ENCODE data around the gene FGF4. TPM values are rescaled to one million over a fixed set of nuclear protein-coding genes. Genes with fewer than 3 reads are reported as not detected.

FGF4 gene, protein sequence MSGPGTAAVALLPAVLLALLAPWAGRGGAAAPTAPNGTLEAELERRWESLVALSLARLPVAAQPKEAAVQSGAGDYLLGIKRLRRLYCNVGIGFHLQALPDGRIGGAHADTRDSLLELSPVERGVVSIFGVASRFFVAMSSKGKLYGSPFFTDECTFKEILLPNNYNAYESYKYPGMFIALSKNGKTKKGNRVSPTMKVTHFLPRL
- polyA plus RNA-seq (2011; rRNA removed) (not detected in 2 replicates), polyA minus RNA-seq (2011; rRNA and poly(A)+ RNA removed) (not detected in 2 replicates)

DNA sequence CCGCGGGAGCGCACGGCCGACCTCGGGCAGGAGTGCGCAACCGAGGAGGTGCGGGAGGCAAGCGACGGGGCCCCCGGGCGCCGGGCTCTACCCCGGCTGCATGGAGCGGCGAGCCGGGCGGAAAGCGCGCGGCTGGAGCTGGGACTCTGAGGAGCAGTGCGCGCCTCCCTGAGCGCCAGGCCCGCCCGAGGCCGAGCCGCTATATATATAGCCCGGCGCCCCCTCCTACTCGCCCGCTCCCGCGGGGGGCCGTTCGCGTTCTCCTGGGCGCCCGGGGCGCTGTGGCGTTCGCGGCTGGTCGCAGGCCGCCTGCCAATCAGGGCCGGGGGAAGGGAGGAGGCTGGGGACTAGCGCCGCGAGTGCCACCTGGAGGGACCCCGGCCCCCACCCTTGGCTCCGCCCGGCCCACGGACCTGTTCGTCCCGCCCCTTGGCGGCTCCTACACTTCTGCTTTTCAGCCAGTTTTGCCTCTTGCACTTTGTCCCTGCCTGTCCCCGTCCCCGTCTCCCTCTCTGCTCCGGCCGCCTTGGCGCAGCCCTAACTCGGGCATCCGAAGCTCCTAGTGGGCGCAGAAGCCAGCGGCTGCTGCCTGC, at the start of gene FGF4:
FGF4 (minus strand) TSS at position 179 of the 593 bp plus-strand sequence. CDS start 257 bp downstream, outside the sequence.
- no peak for DNase-seq (ENCODE audit: low read depth)
- Histone ChIP-seq H3K4me3 (ENCODE audit: low read depth, low read length) (no peak within 1 kb of the TSS), H3K27me3 (ENCODE audit: control insufficient read depth, insufficient read depth, low read length) (peaks cover 35% of the 10 kb centered on the region), H3K36me3 (ENCODE audit: control insufficient read depth, insufficient read depth, low read length) (no peaks in the 10 kb centered on the region)
- ChIA-PET CTCF (no interaction called here), POLR2A (no interaction called here)
- no peak for TF ChIP-seq CTCF (IDR thresholded peaks at IDR 0.05; ENCODE audit: insufficient read depth, low read depth, low read length)

DNA sequence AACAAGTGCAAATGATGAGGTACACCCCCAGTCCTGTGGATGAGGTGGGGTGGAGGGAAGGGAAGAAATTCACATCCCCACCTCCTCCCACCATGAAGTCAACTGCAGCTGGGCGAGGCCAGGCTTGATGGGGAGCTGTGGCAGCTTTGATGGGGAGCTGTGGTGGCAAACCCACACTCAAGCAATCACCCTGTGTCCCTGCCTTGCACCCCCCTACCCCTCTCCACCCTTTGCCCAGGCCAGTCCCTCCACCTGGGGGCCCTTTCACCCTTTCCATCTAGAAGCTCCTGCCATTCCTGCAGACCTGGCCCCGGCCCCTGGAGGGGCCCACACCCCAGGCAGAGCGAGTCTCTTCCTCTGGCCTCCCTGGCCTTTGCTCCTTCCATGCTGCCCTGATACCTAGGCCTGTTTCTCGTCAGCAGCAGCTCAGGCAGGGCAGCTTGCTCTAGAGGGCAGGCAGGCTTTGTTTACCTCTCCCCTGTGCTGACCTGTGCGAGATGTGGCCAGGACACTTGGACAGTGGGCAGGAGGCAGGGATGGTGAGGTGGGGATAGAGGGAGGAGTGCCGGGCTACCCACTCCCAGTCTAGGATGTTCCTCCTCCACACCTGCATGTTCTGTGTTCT, 48.6 kb upstream of the FGF4 start:
- POLR2A ChIA-PET: no interaction called here
- TF ChIP-seq CTCF (IDR thresholded peaks at IDR 0.05; ENCODE audit: insufficient read depth, low read depth, low read length): no peak
- Histone ChIP-seq H3K4me3 (ENCODE audit: low read depth, low read length) (no peak overlapping the region), H3K27me3 (ENCODE audit: control insufficient read depth, insufficient read depth, low read length) (peaks cover 31% of the 10 kb centered on the region), H3K36me3 (ENCODE audit: control insufficient read depth, insufficient read depth, low read length) (no peaks in the 10 kb centered on the region)
- CTCF ChIA-PET: interaction anchor here (1.1 kb wide), 1 partner anchor 22 kb away, joined by 3 read pairs; no protein-coding TSS in a partner anchor
- no peak for DNase-seq (ENCODE audit: low read depth)

DNA sequence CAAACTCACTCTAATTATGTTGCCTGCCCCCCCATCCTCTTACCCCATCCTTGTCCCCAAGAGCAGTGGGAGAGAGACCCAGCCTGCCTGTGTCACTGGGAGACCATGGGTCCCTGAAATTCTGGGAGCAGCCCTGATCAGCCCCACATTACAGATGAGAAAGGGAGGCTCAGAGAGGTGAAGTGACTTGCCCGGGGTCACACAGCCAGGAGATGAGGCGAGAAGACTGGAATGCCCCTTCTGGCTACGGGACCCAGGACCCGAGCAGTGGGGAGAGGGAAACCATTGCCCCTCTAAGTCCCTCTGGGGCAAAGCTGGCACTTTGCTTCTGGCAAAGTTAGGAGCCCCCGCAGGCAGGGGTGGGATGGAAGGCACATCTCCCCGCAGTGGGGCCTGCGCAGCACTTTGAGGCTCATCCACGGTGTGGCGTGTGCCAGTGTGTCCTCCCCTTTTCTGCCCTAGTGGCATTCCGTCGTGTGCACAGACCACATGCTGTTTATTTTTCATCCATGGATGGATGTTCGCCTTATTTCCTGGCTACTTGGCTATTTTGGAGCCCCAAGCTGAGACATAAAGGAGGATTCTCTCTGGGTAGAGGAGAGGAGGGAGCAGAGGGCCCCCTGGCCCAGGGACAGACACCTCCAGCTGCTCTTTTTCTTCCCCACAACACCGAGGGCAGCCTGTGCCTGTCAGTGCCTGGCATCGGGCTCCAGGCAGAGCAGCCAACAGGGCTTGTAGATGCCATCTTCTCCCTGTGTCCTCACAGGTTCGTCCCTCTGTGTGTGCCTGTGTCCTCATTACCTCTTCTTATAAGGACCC, 47.7 kb upstream of the FGF4 start:
- Histone ChIP-seq H3K27me3 (ENCODE audit: control insufficient read depth, insufficient read depth, low read length) (peaks cover 31% of the 10 kb centered on the region), H3K36me3 (ENCODE audit: control insufficient read depth, insufficient read depth, low read length) (no peaks in the 10 kb centered on the region), H3K4me3 (ENCODE audit: low read depth, low read length) (no peak overlapping the region)
- no peak for DNase-seq (ENCODE audit: low read depth)
- POLR2A ChIA-PET: no interaction called here
- no peak for TF ChIP-seq CTCF (IDR thresholded peaks at IDR 0.05; ENCODE audit: insufficient read depth, low read depth, low read length)
- CTCF ChIA-PET: no interaction called here

DNA sequence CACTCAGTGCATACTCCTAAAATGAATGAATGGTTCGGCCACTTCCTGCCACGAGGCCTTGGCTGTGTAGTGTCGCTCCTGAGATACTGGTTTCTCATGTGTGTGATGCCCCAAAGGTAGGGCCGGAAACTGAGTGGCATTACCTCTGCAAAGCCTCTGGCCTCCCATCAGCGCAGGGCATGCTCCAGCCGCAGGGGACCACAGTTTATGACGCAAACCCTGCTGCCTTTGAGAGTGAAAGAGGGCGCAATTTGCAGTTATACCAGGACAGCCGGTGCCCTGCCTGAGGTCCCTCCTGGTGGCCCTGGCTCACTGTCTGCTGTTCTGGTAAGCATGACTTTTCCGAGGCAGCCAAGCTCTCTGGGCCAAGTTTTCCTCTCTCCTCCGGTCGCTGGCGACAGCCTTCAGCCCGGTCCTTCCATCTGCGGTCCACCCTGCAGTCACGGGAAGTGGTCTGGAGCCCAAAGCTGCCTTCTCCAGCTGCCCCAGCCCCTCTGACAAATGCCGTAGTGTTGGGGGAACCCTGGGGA, 46.4 kb upstream of the FGF4 start:
- POLR2A ChIA-PET: interaction anchor here (0.6 kb wide), 1 partner anchor 521 kb away, joined by 4 read pairs; no protein-coding TSS in a partner anchor
- TF ChIP-seq CTCF (IDR thresholded peaks at IDR 0.05; ENCODE audit: insufficient read depth, low read depth, low read length): no peak
- peaks cover 44% of the 10 kb centered on the region for H3K27me3 ChIP-seq (ENCODE audit: control insufficient read depth, insufficient read depth, low read length)
- CTCF ChIA-PET: interaction anchor here (1.2 kb wide), 1 partner anchor 97 kb away, joined by 3 read pairs; no protein-coding TSS in a partner anchor
- no peak overlapping the region for H3K4me3 ChIP-seq (ENCODE audit: low read depth, low read length)
- DNase-seq (ENCODE audit: low read depth): no peak
- no peaks in the 10 kb centered on the region for H3K36me3 ChIP-seq (ENCODE audit: control insufficient read depth, insufficient read depth, low read length)
